Glutamatergic neuron (in vitro differentiated cells): ENCODE results near the gene HECTD4. TPM values are rescaled to one million over a fixed set of nuclear protein-coding genes. Genes with fewer than 3 reads are reported as not detected.

Experiments used
- DNase-seq: peaks from one replicate; pipeline ENCODE4 v3.0.0; 2022
- H3K27ac Mint-ChIP-seq: one replicate; pipeline ENCODE4 v1.8.0; 2020; ENCODE audit warnings: mild to moderate bottlenecking, mixed read lengths, inconsistent platforms; ENCODE audit not compliant: unreplicated experiment
- H3K27me3 Mint-ChIP-seq: one replicate; pipeline ENCODE4 v1.8.0; 2020; ENCODE audit warnings: mild to moderate bottlenecking, moderate library complexity, mixed read lengths, inconsistent platforms; ENCODE audit not compliant: unreplicated experiment
- H3K36me3 Mint-ChIP-seq: one replicate; pipeline ENCODE4 v1.8.0; 2020; ENCODE audit warnings: mild to moderate bottlenecking, mixed read lengths, inconsistent platforms; ENCODE audit not compliant: unreplicated experiment
- H3K4me1 Mint-ChIP-seq: one replicate; pipeline ENCODE4 v1.8.0; 2020; ENCODE audit warnings: mild to moderate bottlenecking, low read depth, mixed read lengths, inconsistent platforms; ENCODE audit not compliant: unreplicated experiment
- H3K4me3 Mint-ChIP-seq: one replicate; pipeline ENCODE4 v1.8.0; 2020; ENCODE audit warnings: mild to moderate bottlenecking, mixed read lengths, inconsistent platforms; ENCODE audit not compliant: unreplicated experiment
- H3K9me3 Mint-ChIP-seq: one replicate; pipeline ENCODE4 v1.8.0; 2020; ENCODE audit warnings: mild to moderate bottlenecking, moderate library complexity, mixed read lengths, inconsistent platforms; ENCODE audit not compliant: unreplicated experiment
- total RNA-seq: library from RNA; stranded (reverse); fragmentation: NEBNext Ultra II Directional; extraction: Animal tissue kit (Norgen Biotek cat#: 25700); gene quantifications from one replicate; pipeline ENCODE4 v1.2.1, GENCODE V29; 2021; ENCODE audit not compliant: unreplicated experiment
- TF ChIP-seq, protein P1 (sequence below): fragments of 200-600 bp; sonication (generic); IDR thresholded peaks from one replicate; pipeline ENCODE4 v1.5.0; 2021; ENCODE audit not compliant: partially characterized antibody, unreplicated experiment

HECTD4 gene
- total RNA-seq, 1 donor from 2014 or later: 261 TPM

DNA sequence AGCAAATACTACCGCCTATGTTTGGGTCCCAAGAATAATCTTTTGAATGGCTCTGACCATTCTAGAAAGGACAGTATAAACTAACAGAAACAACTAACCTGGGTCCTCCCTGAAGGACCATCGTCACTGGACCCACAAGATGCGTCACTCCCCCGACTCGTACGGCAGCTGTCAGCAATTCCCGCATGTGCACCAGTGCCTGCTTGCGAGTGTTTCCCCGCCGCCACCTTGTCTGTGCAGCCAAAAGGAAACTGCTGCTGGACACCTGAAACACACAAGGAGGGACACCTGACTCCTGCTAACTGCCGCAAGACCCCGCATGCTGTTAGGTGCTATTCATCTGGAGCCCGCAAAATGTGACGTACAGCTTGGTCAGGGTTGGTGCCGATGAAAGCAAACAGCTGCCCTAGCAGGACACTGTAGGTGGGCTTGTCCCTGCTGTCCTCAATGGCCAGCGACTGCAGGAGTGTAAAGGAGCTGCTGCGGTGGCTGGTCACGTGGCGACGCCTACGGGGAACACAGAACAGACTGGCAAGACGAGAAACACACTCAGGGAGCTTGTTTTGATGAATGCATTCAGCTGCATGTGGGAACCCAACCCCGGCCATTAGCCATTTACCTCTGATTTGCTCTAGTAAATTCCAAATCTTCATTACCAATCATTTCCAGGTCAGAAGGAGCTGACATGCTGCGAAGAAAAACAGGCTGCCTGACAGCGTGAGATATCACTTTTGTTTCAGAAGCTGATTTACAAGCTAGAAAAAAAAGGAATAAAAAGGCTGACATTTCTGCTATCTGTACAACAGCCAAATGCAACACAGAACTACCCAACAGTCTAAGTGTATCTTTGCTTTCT is 138.7 kb downstream of the HECTD4 start:
- H3K4me1 Mint-ChIP-seq: no peaks in the 10 kb centered on the region

DNA sequence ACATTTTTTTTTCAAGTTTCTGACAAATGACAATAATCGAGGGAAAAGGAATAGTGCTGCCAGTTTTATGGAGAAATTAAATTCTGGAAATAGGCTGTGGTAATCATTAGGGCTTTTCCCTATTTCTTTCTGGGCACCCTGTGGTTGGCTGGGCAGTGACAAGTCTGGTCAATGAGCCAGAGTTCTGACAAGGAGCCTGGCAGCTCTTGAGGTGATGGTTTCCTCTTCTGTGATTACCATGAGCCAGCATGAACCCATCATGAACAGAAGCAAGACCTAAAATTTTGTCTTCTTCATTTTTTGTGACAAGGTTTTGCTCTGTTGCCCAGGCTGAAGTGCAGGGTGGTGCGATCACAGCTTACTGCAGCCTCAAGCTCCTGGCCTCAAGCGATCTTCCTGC is 141.1 kb downstream of the HECTD4 start:
- Mint-ChIP-seq H3K4me3 (no peak overlapping the region), H3K36me3 (no peaks in the 10 kb centered on the region), H3K27ac (no peak overlapping the region), H3K27me3 (peaks cover 1% of the 10 kb centered on the region), H3K9me3 (no peaks in the 10 kb centered on the region), H3K4me1 (no peaks in the 10 kb centered on the region)
- DNase-seq: no peak
- TF ChIP-seq, protein P1, sequence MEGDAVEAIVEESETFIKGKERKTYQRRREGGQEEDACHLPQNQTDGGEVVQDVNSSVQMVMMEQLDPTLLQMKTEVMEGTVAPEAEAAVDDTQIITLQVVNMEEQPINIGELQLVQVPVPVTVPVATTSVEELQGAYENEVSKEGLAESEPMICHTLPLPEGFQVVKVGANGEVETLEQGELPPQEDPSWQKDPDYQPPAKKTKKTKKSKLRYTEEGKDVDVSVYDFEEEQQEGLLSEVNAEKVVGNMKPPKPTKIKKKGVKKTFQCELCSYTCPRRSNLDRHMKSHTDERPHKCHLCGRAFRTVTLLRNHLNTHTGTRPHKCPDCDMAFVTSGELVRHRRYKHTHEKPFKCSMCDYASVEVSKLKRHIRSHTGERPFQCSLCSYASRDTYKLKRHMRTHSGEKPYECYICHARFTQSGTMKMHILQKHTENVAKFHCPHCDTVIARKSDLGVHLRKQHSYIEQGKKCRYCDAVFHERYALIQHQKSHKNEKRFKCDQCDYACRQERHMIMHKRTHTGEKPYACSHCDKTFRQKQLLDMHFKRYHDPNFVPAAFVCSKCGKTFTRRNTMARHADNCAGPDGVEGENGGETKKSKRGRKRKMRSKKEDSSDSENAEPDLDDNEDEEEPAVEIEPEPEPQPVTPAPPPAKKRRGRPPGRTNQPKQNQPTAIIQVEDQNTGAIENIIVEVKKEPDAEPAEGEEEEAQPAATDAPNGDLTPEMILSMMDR: no peak

More for the DNA sequence above, 138.7 kb downstream of the HECTD4 start:
- Mint-ChIP-seq H3K36me3 (no peaks in the 10 kb centered on the region), H3K27ac (no peak overlapping the region), H3K27me3 (peaks cover 1% of the 10 kb centered on the region), H3K4me3 (no peak overlapping the region), H3K9me3 (no peaks in the 10 kb centered on the region)
- DNase-seq: no peak
- TF ChIP-seq, protein P1: no peak

DNA sequence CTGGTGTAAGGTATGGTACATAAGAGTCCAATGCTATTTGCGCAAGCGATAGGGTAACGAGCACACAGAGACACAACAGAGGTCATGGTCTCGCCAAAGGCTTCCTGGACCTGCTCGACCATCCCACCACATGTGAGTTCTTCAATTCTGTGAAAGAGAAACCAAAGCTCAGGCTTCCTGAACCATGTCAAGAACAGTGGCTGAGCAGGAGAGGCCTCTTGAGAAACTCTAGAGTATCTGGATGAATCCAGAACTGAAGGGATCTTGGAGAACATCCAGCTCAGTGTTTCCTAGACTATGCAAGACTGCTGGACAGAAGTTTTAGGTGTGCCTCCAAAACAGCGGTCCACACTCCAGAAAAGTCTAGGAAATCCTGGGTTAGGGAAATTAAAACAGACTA is 142.3 kb downstream of the HECTD4 start:
- TF ChIP-seq, protein P1: no peak
- Mint-ChIP-seq H3K27ac (no peak overlapping the region), H3K27me3 (peaks cover 1% of the 10 kb centered on the region), H3K4me3 (no peak overlapping the region), H3K4me1 (no peaks in the 10 kb centered on the region), H3K9me3 (peaks cover 4% of the 10 kb centered on the region), H3K36me3 (peaks cover 2% of the 10 kb centered on the region)
- no peak for DNase-seq

DNA sequence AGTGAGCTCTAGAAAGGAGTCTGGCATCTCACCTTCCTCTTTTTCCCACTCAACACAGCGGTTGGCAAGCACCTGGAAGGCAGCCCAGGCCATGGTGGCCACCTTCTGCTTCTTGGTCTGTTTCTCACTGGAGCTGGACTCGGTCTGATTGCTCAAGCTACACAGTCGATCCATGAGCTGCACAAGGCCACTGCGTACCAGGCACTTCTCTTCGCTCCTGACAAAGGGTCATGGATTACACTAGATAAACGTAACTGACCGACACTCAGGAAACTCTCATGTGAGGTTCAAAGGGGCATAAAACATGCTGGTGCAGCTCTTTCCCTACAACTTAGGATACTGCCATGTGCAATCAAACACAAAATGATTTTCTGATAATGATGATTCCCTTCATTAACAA is 143.2 kb downstream of the HECTD4 start:
- Mint-ChIP-seq H3K27ac (no peak overlapping the region), H3K4me1 (no peaks in the 10 kb centered on the region), H3K36me3 (peaks cover 3% of the 10 kb centered on the region), H3K4me3 (no peak overlapping the region), H3K27me3 (peaks cover 1% of the 10 kb centered on the region), H3K9me3 (peaks cover 4% of the 10 kb centered on the region)
- TF ChIP-seq, protein P1: no peak
- no peak for DNase-seq

DNA sequence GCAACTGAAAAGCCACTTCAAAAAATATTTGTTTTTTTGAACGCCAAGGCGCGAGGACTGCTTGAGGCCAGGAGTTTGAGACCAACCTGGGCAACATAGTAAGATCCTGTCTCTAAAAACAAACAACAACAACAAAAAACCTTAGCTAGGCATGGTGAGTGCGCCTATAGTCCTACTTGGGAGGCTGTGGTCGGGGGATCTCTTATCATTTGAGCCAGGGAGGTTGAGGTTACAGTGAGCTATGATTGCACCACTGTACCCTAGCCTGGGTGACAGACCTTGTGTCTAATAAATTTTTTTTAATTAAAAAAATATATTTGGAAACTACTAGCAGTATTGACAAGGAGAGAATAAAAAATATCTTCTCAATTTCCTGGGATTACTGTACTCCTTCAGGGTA is 143.8 kb downstream of the HECTD4 start:
- Mint-ChIP-seq H3K27me3 (peaks cover 1% of the 10 kb centered on the region), H3K4me3 (no peak overlapping the region), H3K4me1 (no peaks in the 10 kb centered on the region), H3K27ac (no peak overlapping the region), H3K9me3 (peaks cover 4% of the 10 kb centered on the region), H3K36me3 (peaks cover 3% of the 10 kb centered on the region)
- TF ChIP-seq, protein P1: no peak
- DNase-seq: no peak
